Measurements from ENCODE around the gene GSX1. TPM values are rescaled to one million over a fixed set of nuclear protein-coding genes. Genes with fewer than 3 reads are reported as not detected.

GSX1 gene
- total and polyA plus RNA-seq, 9 of the 15 experiments (the other 6 are each of a cell fraction or from before 2014, with no cell fraction given) = not detected

DNA sequence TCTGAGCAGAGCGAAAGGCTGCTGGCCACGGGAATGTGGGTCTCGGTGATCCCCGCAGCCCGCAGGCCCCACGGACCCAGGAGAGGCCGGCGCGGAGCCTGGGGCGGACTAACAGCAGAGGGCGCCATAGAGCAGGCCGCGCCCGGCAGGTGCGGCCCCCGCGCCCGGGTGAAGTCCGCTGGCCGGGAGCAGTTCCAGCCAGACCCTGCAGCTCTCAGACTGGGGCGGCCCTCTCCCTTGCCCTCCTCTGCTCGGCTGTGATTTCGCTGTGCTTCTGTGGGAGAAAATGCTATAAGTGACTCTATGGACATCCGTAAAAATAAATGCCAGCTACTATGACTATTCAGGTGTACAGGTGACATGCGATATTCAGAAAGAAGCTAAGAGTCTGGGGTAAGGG is 37.7 kb downstream of the GSX1 start:
- in situ Hi-C loops (cut with MboI) (loop anchor here (25.0 kb wide), 1 partner anchor 893 kb away; no protein-coding TSS in a partner anchor), intact Hi-C loops (cut with micrococcal nuclease) (loop anchor here (5.0 kb wide), 2 partner anchors 122 to 167 kb away; no protein-coding TSS in a partner anchor)
- ATAC-seq = peak; percentile 95
- peak overlapping the region in 1 of 2 experiments; percentile 58; a peak in 1 of 4 replicates for H3K9ac ChIP-seq (ENCODE audit: insufficient read depth in 1 of 2, low read depth in 2 of 2, low read length in 2 of 2)
- H4K20me1 ChIP-seq (replicated peaks; ENCODE audit: control insufficient read depth, insufficient read depth, low read length) = no peaks in the 10 kb centered on the region
- peak; percentile 53 to 78 (median 78) for DNase-seq (ENCODE audit: extremely low read depth in 1 of 4, low spot score in 3 of 4)
- no TSS peak for BruUV-seq (replicated peaks)
- H3K9me3 ChIP-seq (replicated peaks; ENCODE audit: control insufficient read depth, insufficient read depth, low read depth, low read length) = no peaks in the 10 kb centered on the region
- FAIRE-seq = peak; percentile 26
- H3K79me2 ChIP-seq (ENCODE audit: control insufficient read depth, insufficient read depth, low read length) = no peaks in the 10 kb centered on the region
- no peak overlapping the region for H3K4me3 ChIP-seq
- ChIA-PET POLR2A (interaction anchor here (0.6 kb wide), 1 partner anchor 529 kb away, joined by 3 read pairs; no protein-coding TSS in a partner anchor), CTCF (ENCODE audit: low intra/inter-chr PET ratio) (interaction anchor here (0.6 to 1.5 kb wide), 5 partner anchors 152 to 468 kb away, joined by 3 to 6 read pairs (median 3); no protein-coding TSS in a partner anchor)
- peaks cover 0 to 5% of the 10 kb centered on the region in 2 experiments; a peak in 1 of 5 replicates for H3K27me3 ChIP-seq (ENCODE audit: control insufficient read depth in 2 of 2, insufficient read depth in 2 of 2, low read length in 2 of 2)
- WGBS (ENCODE audit: insufficient coverage, low coverage, missing lambda C conversion rate) = 3% methylated on average over 15 of the region's 25 CpGs
- H3K27ac ChIP-seq (ENCODE audit: extremely low read depth, low read depth, low read length) = no peak overlapping the region
- H3K4me2 ChIP-seq (ENCODE audit: insufficient read depth, low read length) = no peak overlapping the region; the same call in 1 of the 2 replicates
- no peaks in the 10 kb centered on the region for H3K9me1 ChIP-seq (ENCODE audit: control insufficient read depth, insufficient read depth, low read length)
- peak overlapping the region; percentile 50 for H2AFZ ChIP-seq (ENCODE audit: low read depth, low read length)
- no peaks in the 10 kb centered on the region for H3K36me3 ChIP-seq (ENCODE audit: control insufficient read depth, insufficient read depth, low read length)
- peaks cover 0 to 8% of the 10 kb centered on the region in 2 experiments; a peak in 2 of 5 replicates for H3K4me1 ChIP-seq (replicated peaks in 1 of 2; ENCODE audit: control insufficient read depth in 2 of 2, insufficient read depth in 2 of 2, low read length in 2 of 2)
- no peak for TF ChIP-seq KAT7 (CRISPR knock-in tag; IDR thresholded peaks at IDR 0.05; ENCODE audit: borderline replicate concordance)
- TF ChIP-seq, protein P1, sequence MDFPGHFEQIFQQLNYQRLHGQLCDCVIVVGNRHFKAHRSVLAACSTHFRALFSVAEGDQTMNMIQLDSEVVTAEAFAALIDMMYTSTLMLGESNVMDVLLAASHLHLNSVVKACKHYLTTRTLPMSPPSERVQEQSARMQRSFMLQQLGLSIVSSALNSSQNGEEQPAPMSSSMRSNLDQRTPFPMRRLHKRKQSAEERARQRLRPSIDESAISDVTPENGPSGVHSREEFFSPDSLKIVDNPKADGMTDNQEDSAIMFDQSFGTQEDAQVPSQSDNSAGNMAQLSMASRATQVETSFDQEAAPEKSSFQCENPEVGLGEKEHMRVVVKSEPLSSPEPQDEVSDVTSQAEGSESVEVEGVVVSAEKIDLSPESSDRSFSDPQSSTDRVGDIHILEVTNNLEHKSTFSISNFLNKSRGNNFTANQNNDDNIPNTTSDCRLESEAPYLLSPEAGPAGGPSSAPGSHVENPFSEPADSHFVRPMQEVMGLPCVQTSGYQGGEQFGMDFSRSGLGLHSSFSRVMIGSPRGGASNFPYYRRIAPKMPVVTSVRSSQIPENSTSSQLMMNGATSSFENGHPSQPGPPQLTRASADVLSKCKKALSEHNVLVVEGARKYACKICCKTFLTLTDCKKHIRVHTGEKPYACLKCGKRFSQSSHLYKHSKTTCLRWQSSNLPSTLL (IDR thresholded peaks at IDR 0.05) = peak; percentile 94
- TF ChIP-seq RAD21 (CRISPR knock-in tag; conservative IDR thresholded peaks at IDR 0.05 in 1 of 2, IDR thresholded peaks at IDR 0.05 in 1 of 2) = peak; percentile 47 to 71
- peak; percentile 79; the same call in 1 of the 2 replicates for TF ChIP-seq CC2D1A (IDR thresholded peaks at IDR 0.05)
- TF ChIP-seq, protein P2, sequence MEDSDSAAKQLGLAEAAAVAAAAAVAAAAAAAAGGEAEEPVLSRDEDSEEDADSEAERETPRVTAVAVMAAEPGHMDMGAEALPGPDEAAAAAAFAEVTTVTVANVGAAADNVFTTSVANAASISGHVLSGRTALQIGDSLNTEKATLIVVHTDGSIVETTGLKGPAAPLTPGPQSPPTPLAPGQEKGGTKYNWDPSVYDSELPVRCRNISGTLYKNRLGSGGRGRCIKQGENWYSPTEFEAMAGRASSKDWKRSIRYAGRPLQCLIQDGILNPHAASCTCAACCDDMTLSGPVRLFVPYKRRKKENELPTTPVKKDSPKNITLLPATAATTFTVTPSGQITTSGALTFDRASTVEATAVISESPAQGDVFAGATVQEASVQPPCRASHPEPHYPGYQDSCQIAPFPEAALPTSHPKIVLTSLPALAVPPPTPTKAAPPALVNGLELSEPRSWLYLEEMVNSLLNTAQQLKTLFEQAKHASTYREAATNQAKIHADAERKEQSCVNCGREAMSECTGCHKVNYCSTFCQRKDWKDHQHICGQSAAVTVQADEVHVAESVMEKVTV (CRISPR knock-in tag; IDR thresholded peaks at IDR 0.05) = peak; percentile 35; the same call in 1 of the 2 replicates
- TF ChIP-seq, protein P3, sequence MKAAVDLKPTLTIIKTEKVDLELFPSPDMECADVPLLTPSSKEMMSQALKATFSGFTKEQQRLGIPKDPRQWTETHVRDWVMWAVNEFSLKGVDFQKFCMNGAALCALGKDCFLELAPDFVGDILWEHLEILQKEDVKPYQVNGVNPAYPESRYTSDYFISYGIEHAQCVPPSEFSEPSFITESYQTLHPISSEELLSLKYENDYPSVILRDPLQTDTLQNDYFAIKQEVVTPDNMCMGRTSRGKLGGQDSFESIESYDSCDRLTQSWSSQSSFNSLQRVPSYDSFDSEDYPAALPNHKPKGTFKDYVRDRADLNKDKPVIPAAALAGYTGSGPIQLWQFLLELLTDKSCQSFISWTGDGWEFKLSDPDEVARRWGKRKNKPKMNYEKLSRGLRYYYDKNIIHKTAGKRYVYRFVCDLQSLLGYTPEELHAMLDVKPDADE (conservative IDR thresholded peaks at IDR 0.05; ENCODE audit: control insufficient read depth, low read depth, low read length) = peak; percentile 64; the same call in 1 of the 2 replicates
- TF ChIP-seq KLF16 (IDR thresholded peaks at IDR 0.05) = peak; percentile 75
- TF ChIP-seq CXXC5 (CRISPR knock-in tag; IDR thresholded peaks at IDR 0.05) = peak; percentile 38
- peak; percentile 68; the same call in 1 of the 2 replicates for TF ChIP-seq RB1 (IDR thresholded peaks at IDR 0.05; ENCODE audit: low read depth)
- no peak for TF ChIP-seq TEAD2 (tag; IDR thresholded peaks at IDR 0.05)
- peak; percentile 34; the same call in 1 of the 2 replicates for TF ChIP-seq ZBTB7A (IDR thresholded peaks at IDR 0.05; ENCODE audit: borderline replicate concordance, control insufficient read depth, low read depth, low read length)
- no peak for TF ChIP-seq ZBTB8A (IDR thresholded peaks at IDR 0.05; ENCODE audit: partially characterized antibody)
- no peak for TF ChIP-seq IFI16 (CRISPR knock-in tag; IDR thresholded peaks at IDR 0.05)
- no peak for TF ChIP-seq ZNF444 (CRISPR knock-in tag; IDR thresholded peaks at IDR 0.05)

All from K562 (cell line).